ENCODE data around the gene STRIP1. TPM values are rescaled to one million over a fixed set of nuclear protein-coding genes. Genes with fewer than 3 reads are reported as not detected.
A peak's percentile ranks its signal among the peaks of the same experiment; 100 is the strongest.

STRIP1 gene
- polyA plus RNA-seq, 1 of the 3 experiments (the other 2 are of a cell fraction), result 34.6 TPM

DNA sequence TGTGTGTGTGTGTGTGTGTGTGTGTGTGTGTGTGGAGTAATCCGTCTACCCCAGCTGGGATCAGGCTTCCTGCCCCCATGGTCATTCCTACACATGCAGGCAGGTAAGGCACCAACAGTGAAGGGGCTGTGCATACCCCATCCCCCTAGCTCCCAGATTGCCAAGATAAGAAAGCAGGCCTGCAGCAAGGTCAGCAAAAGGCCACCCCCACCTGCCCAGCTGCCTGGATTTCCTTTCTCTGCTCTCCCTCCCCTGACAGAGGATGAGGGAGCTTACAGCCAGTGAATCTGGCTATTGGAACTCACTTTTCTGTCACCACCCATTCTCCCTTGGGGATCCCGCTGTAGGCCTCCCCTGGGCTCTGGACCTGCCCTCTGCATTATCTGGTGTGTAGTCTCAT, 28.2 kb downstream of the STRIP1 start:
- Histone ChIP-seq H3K9ac (no peak overlapping the region), H3F3A (replicated peaks; ENCODE audit: insufficient read depth) (peaks cover 13% of the 10 kb centered on the region), H3K4me2 (no peak overlapping the region), H3K36me3 (replicated peaks in 1 of 2; ENCODE audit: control insufficient read depth in 1 of 2, insufficient read depth in 2 of 2, low read length in 1 of 2) (peaks cover 4 to 10% of the 10 kb centered on the region in 2 experiments), H3K27me3 (ENCODE audit: insufficient read depth) (no peaks in the 10 kb centered on the region), H4K20me1 (ENCODE audit: insufficient read depth) (peaks cover 6% of the 10 kb centered on the region), H3K4me1 (ENCODE audit: control insufficient read depth in 1 of 2, insufficient read depth in 2 of 2, low read depth in 1 of 2, low read length in 1 of 2) (peaks cover 18 to 83% of the 10 kb centered on the region in 2 experiments), H3K27ac (ENCODE audit: low read depth in 2 of 2, low read length in 1 of 2) (peak overlapping the region in 1 of 2 experiments; percentile 93; a peak in 2 of 4 replicates), H3K9me3 (no peaks in the 10 kb centered on the region), H3K4me3 (ENCODE audit: low read depth in 2 of 2, low read length in 1 of 2) (no peak overlapping the region), H2AFZ (ENCODE audit: low read depth) (no peak overlapping the region), H3K9me2 (no peaks in the 10 kb centered on the region), H3K79me2 (ENCODE audit: insufficient read depth) (no peaks in the 10 kb centered on the region)
- 83% methylated on average over 1 of the region's 2 CpGs for WGBS (ENCODE audit: low lambda C conversion rate)
- DNase-seq, result peak; percentile 71
- no peak for TF ChIP-seq TCF12 (IDR thresholded peaks at IDR 0.05)
- peak; percentile 62; the same call in 1 of the 2 replicates for TF ChIP-seq FOXJ3 (CRISPR knock-in tag; IDR thresholded peaks at IDR 0.05)
- TF ChIP-seq, protein P1, sequence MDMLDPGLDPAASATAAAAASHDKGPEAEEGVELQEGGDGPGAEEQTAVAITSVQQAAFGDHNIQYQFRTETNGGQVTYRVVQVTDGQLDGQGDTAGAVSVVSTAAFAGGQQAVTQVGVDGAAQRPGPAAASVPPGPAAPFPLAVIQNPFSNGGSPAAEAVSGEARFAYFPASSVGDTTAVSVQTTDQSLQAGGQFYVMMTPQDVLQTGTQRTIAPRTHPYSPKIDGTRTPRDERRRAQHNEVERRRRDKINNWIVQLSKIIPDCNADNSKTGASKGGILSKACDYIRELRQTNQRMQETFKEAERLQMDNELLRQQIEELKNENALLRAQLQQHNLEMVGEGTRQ (IDR thresholded peaks at IDR 0.05; ENCODE audit: borderline replicate concordance, low read depth, low read length), result no peak
- TF ChIP-seq YY1 (IDR thresholded peaks at IDR 0.05; ENCODE audit: low read depth), result no peak
- peak; percentile 78 for TF ChIP-seq GATA2 (CRISPR knock-in tag; IDR thresholded peaks at IDR 0.05)
- peak; percentile 52 for TF ChIP-seq CHD2 (IDR thresholded peaks at IDR 0.05; ENCODE audit: low read length, partially characterized antibody)
- TF ChIP-seq, protein P2, sequence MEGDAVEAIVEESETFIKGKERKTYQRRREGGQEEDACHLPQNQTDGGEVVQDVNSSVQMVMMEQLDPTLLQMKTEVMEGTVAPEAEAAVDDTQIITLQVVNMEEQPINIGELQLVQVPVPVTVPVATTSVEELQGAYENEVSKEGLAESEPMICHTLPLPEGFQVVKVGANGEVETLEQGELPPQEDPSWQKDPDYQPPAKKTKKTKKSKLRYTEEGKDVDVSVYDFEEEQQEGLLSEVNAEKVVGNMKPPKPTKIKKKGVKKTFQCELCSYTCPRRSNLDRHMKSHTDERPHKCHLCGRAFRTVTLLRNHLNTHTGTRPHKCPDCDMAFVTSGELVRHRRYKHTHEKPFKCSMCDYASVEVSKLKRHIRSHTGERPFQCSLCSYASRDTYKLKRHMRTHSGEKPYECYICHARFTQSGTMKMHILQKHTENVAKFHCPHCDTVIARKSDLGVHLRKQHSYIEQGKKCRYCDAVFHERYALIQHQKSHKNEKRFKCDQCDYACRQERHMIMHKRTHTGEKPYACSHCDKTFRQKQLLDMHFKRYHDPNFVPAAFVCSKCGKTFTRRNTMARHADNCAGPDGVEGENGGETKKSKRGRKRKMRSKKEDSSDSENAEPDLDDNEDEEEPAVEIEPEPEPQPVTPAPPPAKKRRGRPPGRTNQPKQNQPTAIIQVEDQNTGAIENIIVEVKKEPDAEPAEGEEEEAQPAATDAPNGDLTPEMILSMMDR (IDR thresholded peaks at IDR 0.05), result no peak
- no peak for TF ChIP-seq JUND (IDR thresholded peaks at IDR 0.05)
- TF ChIP-seq, protein P3, sequence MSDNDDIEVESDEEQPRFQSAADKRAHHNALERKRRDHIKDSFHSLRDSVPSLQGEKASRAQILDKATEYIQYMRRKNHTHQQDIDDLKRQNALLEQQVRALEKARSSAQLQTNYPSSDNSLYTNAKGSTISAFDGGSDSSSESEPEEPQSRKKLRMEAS (IDR thresholded peaks at IDR 0.05; ENCODE audit: low read depth), result no peak
- no peak for TF ChIP-seq GABPA (IDR thresholded peaks at IDR 0.05; ENCODE audit: low read depth)
- TF ChIP-seq REST (IDR thresholded peaks at IDR 0.05; ENCODE audit: low read depth, low read length), result no peak
- peak; percentile 66; the same call in 1 of the 2 replicates for TF ChIP-seq RCOR1 (IDR thresholded peaks at IDR 0.05; ENCODE audit: low read length)
- TF ChIP-seq RAD21 (IDR thresholded peaks at IDR 0.05; ENCODE audit: low read length), result 0 out of 2 replicates have a peak, but pooled peaks have one; percentile 9
- no peak for TF ChIP-seq POLR2AphosphoS5 (IDR thresholded peaks at IDR 0.05; ENCODE audit: low read depth, low read length)
- peak in 1 of 2 experiments; percentile 64; a peak in 1 of 4 replicates for TF ChIP-seq EP300 (IDR thresholded peaks at IDR 0.05; ENCODE audit: borderline replicate concordance in 1 of 2, low read depth in 1 of 2, low read length in 1 of 2)
- TF ChIP-seq EZH2phosphoT487 (IDR thresholded peaks at IDR 0.05; ENCODE audit: borderline replicate concordance, low read depth), result no peak
- no peak for TF ChIP-seq PBX3 (IDR thresholded peaks at IDR 0.05)
- no peak for TF ChIP-seq MEF2A (IDR thresholded peaks at IDR 0.05; ENCODE audit: borderline replicate concordance, low read depth)
- ChIA-PET POLR2A (interaction anchor here (1.0 kb wide), 1 partner anchor 13 kb away, joined by 3 read pairs; no protein-coding TSS in a partner anchor), CTCF (interaction anchor here (0.7 to 42.0 kb wide), 7 partner anchors 12 to 250 kb away, joined by 3 to 1768 read pairs (median 3); partner anchors contain the start of gene UBL4B)
